CD4-positive, CD25-positive, alpha-beta regulatory T cell (primary cell): ENCODE measurements around the gene LINS1. TPM values are rescaled to one million over a fixed set of nuclear protein-coding genes. Genes with fewer than 3 reads are reported as not detected.

Experiments used
- ATAC-seq, 2 donors: fragments of 150-1000 bp; cut with Tn5 transposase; one replicate each; pipeline ENCODE4 v1.10.0; 2021; ENCODE audit warnings: low read depth in 2 of 2, moderate number of reproducible peaks in 2 of 2, moderate library complexity in 1 of 2
- DNase-seq, 3 donors: peaks; one replicate each; pipeline versions ENCODE4 v3.0.0 to v3.0.0-alpha.2; 2012 to 2022; ENCODE audit warnings: mixed read lengths in 1 of 3
- H3K27ac ChIP-seq: one replicate; pipeline ENCODE4 v1.7.0; 2013; ENCODE audit warnings: mild to moderate bottlenecking, low read length; ENCODE audit not compliant: insufficient read depth, poor library complexity, severe bottlenecking
- H3K27me3 ChIP-seq: one replicate; pipeline ENCODE4 v1.7.0; 2013; ENCODE audit warnings: low read length; ENCODE audit not compliant: control insufficient read depth, insufficient read depth
- H3K36me3 ChIP-seq: one replicate; pipeline ENCODE4 v1.7.0; 2013; ENCODE audit warnings: mild to moderate bottlenecking, low read length, moderate library complexity; ENCODE audit not compliant: control insufficient read depth, insufficient read depth
- H3K4me1 ChIP-seq: 2 replicates; pipeline ENCODE4 v1.7.0; 2013; ENCODE audit warnings: mild to moderate bottlenecking, low read length; ENCODE audit not compliant: insufficient read depth, control insufficient read depth, poor library complexity, severe bottlenecking
- H3K4me3 ChIP-seq: one replicate; pipeline ENCODE4 v1.7.0; 2013; ENCODE audit warnings: low read depth, mild to moderate bottlenecking, low read length, moderate library complexity
- H3K9me3 ChIP-seq, 2 experiments: 1 replicate in 1 of 2; 2 replicates in 1 of 2; pipeline ENCODE4 v1.7.0; 2013; ENCODE audit warnings: low read length in 2 of 2, mild to moderate bottlenecking in 1 of 2, moderate library complexity in 1 of 2; ENCODE audit not compliant: control insufficient read depth in 2 of 2
- H3K27ac Mint-ChIP-seq, 3 donors: one replicate each; pipeline ENCODE4 v1.8.0; 2020 to 2022; ENCODE audit warnings: mild to moderate bottlenecking in 3 of 3, mixed read lengths in 3 of 3, moderate library complexity in 2 of 3
- H3K27me3 Mint-ChIP-seq: one replicate; pipeline ENCODE4 v1.8.0; 2022; ENCODE audit warnings: mild to moderate bottlenecking, mixed read lengths
- H3K36me3 Mint-ChIP-seq: one replicate; pipeline ENCODE4 v1.8.0; 2020; ENCODE audit warnings: mixed read lengths
- H3K4me1 Mint-ChIP-seq, 4 donors: one replicate each; pipeline ENCODE4 v1.8.0; 2020 to 2022; ENCODE audit warnings: mixed read lengths in 4 of 4, mild to moderate bottlenecking in 1 of 4
- H3K4me3 Mint-ChIP-seq, 4 donors: one replicate each; pipeline ENCODE4 v1.8.0; 2020 to 2022; ENCODE audit warnings: mild to moderate bottlenecking in 4 of 4, mixed read lengths in 4 of 4, moderate library complexity in 3 of 4
- H3K9me3 Mint-ChIP-seq, 7 donors: one replicate each; pipeline ENCODE4 v1.8.0; 2020 to 2022; ENCODE audit warnings: mixed read lengths in 7 of 7, mild to moderate bottlenecking in 3 of 7, moderate library complexity in 2 of 7
- polyA plus RNA-seq, 4 donors: library from polyadenylated mRNA; unstranded; fragments of 300-500 nt; fragmentation: Illumina TruSeq; gene quantifications; one replicate each; pipeline ENCODE4 v1.2.3, GENCODE V29; 2021
- total RNA-seq: library from RNA; stranded (reverse); gene quantifications from one replicate; pipeline ENCODE4 v1.2.3, GENCODE V29; 2022

The LINS1 gene
- total and polyA plus RNA-seq, 5 donors from 2014 or later, result 37.8 to 62.8 (median 55.8) TPM

DNA sequence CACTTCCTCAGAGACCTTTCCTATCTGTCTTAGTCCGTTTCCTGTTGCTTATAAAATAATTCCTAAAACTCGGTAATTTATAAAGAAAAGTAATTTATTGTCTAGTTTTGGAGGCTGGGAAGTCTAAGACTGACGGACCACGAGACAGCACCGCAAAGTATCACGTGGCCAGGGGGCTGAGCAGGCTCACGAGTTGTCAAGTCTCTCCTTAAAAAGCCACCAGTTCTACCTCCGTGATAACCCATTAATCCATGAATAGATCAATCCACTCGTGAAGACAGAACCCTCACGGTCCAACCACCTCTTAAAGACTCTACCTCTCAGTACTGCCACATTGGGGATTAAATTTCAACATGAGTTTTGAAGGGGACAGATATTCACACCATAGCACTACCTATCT lies 821 bp downstream of the LINS1 start:
- Histone ChIP-seq H3K4me3 (peak overlapping the region; percentile 98), H3K27ac (peak overlapping the region; percentile 91), H3K27me3 (no peaks in the 10 kb centered on the region), H3K9me3 (no peaks in the 10 kb centered on the region), H3K36me3 (peaks cover 12% of the 10 kb centered on the region), H3K4me1 (peaks cover 72% of the 10 kb centered on the region)
- Mint-ChIP-seq H3K4me3 (no peak overlapping the region), H3K36me3 (peaks cover 12% of the 10 kb centered on the region), H3K9me3 (no peaks in the 10 kb centered on the region), H3K27me3 (no peaks in the 10 kb centered on the region), H3K4me1 (peaks cover 15 to 74% (median 54%) of the 10 kb centered on the region in 4 donors), H3K27ac (no peak overlapping the region)
- ATAC-seq (no peak), DNase-seq (peak; percentile 15 to 66 (median 41))

DNA sequence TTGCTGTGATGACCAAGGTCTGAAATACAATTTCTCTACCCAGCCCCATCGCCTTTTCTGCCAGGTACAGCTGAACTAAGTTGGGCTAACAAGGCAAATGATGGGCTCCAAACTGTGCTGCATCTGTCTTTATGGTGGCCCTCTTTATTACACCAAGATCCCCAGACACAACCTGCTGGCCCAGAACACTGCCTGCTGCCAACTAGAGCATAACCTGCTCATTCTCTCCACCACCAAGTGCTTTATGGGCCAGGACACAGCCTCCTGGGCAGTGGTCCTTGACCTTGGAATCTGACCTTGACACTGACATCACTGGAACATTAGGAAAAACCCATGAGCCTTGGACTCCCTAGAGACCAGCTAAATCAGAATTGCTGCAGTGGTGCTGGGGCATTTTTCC lies 3.3 kb downstream of the LINS1 start:
- ATAC-seq, result no peak
- no peak for DNase-seq
- peaks cover 87% of the 10 kb centered on the region for H3K4me1 ChIP-seq
- peak overlapping the region; percentile 91 for H3K27ac ChIP-seq
- Mint-ChIP-seq H3K4me3 (peak overlapping the region in 3 of 4 donors; percentile 13 to 73 (median 66)), H3K4me1 (peaks cover 26 to 73% (median 53%) of the 10 kb centered on the region in 4 donors), H3K36me3 (no peaks in the 10 kb centered on the region), H3K27me3 (no peaks in the 10 kb centered on the region), H3K27ac (peak overlapping the region in 2 of 3 donors; percentile 91 to 97), H3K9me3 (no peaks in the 10 kb centered on the region)
- no peaks in the 10 kb centered on the region for H3K36me3 ChIP-seq
- no peaks in the 10 kb centered on the region for H3K9me3 ChIP-seq
- H3K4me3 ChIP-seq, result peak overlapping the region; percentile 17
- no peaks in the 10 kb centered on the region for H3K27me3 ChIP-seq

DNA sequence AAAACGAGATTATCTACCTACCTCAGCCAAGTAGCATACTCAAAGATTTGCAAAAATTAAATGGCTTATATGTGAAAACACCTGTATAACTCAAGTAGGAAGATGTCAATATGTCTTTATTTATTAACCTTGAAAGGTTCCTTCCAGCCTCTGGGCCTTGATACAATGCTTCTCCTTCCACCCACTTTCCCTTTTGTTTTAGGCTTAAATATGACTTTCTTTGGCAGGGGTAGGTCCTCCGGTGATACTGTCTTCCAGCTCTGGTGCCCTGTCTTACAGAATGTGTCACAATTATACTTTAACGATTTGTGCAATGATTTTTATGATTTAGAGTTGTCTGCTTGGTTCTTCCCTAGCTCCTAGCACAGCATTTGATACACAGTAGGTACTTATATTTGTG lies 4.1 kb downstream of the LINS1 start:
- Mint-ChIP-seq H3K4me1 (peaks cover 29 to 73% (median 53%) of the 10 kb centered on the region in 4 donors), H3K27ac (peak overlapping the region in 2 of 3 donors; percentile 97), H3K9me3 (no peaks in the 10 kb centered on the region), H3K4me3 (peak overlapping the region; percentile 84 to 94 (median 92)), H3K36me3 (no peaks in the 10 kb centered on the region), H3K27me3 (no peaks in the 10 kb centered on the region)
- Histone ChIP-seq H3K27me3 (no peaks in the 10 kb centered on the region), H3K27ac (peak overlapping the region; percentile 91), H3K4me3 (peak overlapping the region; percentile 83), H3K36me3 (no peaks in the 10 kb centered on the region), H3K9me3 (no peaks in the 10 kb centered on the region), H3K4me1 (peaks cover 87% of the 10 kb centered on the region)
- DNase-seq, result peak in 1 of 3 donors; percentile 48
- ATAC-seq, result no peak

DNA sequence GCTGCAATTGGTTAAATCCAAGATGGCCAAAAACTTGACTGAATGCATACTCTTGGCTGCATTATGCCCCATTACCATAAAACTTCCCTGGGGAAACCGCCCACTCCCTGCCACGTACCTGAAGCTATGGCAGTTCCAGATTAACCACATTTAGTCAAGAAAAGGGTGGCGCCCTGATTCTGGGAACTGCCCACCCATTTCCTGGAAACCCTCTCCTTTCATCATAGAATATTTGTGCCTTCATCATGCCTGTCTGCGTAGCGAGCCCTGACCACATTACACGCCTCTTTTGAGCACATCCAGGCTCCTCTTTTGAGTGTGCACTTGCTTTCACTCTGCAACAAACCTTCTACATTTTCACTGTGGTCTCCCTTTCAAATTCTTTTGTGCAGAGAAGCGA lies 5.2 kb downstream of the LINS1 start:
- H3K9me3 Mint-ChIP-seq, result no peaks in the 10 kb centered on the region
- no peaks in the 10 kb centered on the region for H3K9me3 ChIP-seq
- peak overlapping the region; percentile 83 for H3K4me3 ChIP-seq
- H3K27me3 ChIP-seq, result no peaks in the 10 kb centered on the region
- H3K27ac Mint-ChIP-seq, result peak overlapping the region in 2 of 3 donors; percentile 97
- no peaks in the 10 kb centered on the region for H3K36me3 ChIP-seq
- H3K27me3 Mint-ChIP-seq, result no peaks in the 10 kb centered on the region
- H3K4me1 ChIP-seq, result peaks cover 93% of the 10 kb centered on the region
- H3K4me1 Mint-ChIP-seq, result peaks cover 30 to 82% (median 60%) of the 10 kb centered on the region in 4 donors
- peak; percentile 93 to 96 for ATAC-seq
- H3K4me3 Mint-ChIP-seq, result peak overlapping the region; percentile 84 to 94 (median 92)
- peak overlapping the region; percentile 91 for H3K27ac ChIP-seq
- H3K36me3 Mint-ChIP-seq, result peaks cover 2% of the 10 kb centered on the region
- peak; percentile 82 to 99 (median 89) for DNase-seq

DNA sequence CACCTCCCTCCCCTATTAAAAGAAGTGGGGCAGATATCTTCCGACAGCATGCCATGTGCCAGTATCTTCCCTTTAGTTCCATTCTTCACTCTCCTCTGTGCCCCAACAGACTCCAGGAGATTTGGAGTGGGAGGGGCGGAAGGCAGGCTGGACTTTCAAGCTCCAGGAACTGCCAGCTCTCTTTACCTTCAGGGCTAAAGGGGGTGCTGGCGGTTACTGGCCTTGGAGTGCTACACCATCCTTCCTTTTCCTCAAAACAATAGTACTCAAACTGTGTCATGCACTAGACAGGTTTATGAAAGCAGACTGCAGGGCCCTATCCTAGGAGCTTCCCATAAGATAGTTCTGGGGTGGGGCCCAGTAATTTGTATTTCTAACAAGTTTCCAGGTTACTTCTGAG lies 6.0 kb downstream of the LINS1 start:
- Mint-ChIP-seq H3K27me3 (no peaks in the 10 kb centered on the region), H3K27ac (peak overlapping the region in 2 of 3 donors; percentile 97), H3K4me3 (peak overlapping the region; percentile 84 to 94 (median 92)), H3K36me3 (peaks cover 5% of the 10 kb centered on the region), H3K4me1 (peaks cover 30 to 89% (median 66%) of the 10 kb centered on the region in 4 donors), H3K9me3 (no peaks in the 10 kb centered on the region)
- Histone ChIP-seq H3K4me1 (peaks cover 89% of the 10 kb centered on the region), H3K27me3 (no peaks in the 10 kb centered on the region), H3K9me3 (no peaks in the 10 kb centered on the region), H3K36me3 (no peaks in the 10 kb centered on the region), H3K27ac (peak overlapping the region; percentile 91), H3K4me3 (peak overlapping the region; percentile 83)
- ATAC-seq (no peak), DNase-seq (peak in 1 of 3 donors; percentile 18)

DNA sequence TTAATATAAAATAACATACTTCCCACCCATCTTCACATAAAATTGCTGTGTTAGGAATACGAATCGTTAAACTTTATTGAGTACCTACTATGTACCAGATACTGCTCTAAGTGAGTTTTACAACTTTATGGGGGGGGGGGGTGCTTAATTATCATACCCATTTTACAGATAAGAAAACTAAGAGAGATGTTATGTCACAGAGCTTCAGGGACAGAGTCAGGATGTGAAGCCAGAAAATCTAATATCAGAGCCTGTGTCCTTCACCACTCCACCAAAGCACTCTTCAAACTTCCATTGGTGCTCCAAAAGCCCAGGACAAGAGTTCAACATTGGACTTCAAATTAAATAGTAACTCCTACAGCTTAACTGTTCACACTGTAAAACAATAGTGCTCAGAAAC lies 8.6 kb downstream of the LINS1 start:
- Histone ChIP-seq H3K27me3 (no peaks in the 10 kb centered on the region), H3K36me3 (peaks cover 3% of the 10 kb centered on the region), H3K4me3 (no peak overlapping the region), H3K27ac (no peak overlapping the region), H3K4me1 (peaks cover 66% of the 10 kb centered on the region), H3K9me3 (peaks cover 10 to 19% of the 10 kb centered on the region in 2 experiments)
- Mint-ChIP-seq H3K36me3 (peaks cover 15% of the 10 kb centered on the region), H3K4me1 (peaks cover 30 to 84% (median 59%) of the 10 kb centered on the region in 4 donors), H3K27me3 (no peaks in the 10 kb centered on the region), H3K27ac (peak overlapping the region in 2 of 3 donors; percentile 40 to 79), H3K9me3 (peaks cover 0 to 3% (median 0%) of the 10 kb centered on the region in 7 donors), H3K4me3 (no peak overlapping the region)
- ATAC-seq, result no peak
- DNase-seq, result no peak

DNA sequence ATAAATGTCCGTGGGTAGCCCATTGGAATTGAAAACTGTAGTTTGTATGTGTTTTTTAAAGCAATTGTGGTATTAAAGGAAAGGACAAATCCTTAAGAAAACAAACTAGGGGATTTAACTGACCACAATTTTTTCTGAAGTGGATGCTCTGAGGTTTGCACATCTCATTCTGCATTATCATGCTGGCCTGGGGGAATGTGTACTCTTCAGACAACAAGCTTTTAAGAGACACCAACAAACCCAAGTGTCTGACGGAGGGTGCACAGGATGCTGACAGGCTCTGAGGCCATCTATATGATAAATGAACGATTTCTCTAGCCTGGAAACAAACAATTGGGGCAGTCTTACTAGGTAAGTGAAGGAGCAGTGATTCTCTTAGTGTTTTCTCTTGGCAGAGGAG lies 9.1 kb downstream of the LINS1 start:
- no peak for DNase-seq
- Histone ChIP-seq H3K4me1 (peaks cover 61% of the 10 kb centered on the region), H3K27ac (no peak overlapping the region)

DNA sequence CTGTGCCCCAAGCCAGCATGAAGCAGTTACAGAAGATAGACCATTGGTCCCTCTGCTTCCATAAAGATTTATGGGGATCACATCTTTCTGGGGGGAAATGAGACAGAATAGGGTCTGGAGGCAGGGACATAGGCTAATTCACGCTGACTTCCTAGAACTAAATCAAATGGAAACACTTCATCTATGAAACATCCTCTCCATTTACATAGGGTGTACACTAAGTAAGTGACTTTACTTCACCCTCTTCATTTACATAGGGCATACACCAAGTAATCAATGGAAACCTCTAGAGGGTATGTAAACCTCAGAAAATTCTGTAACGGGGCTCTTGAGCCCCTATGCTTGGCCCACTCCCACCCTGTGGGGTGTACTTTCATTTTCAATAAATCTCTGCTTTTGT lies 10.1 kb downstream of the LINS1 start:
- no peak overlapping the region for H3K4me3 ChIP-seq
- no peak overlapping the region for H3K27ac ChIP-seq
- peaks cover 10 to 27% of the 10 kb centered on the region in 2 experiments for H3K9me3 ChIP-seq
- H3K9me3 Mint-ChIP-seq, result peaks cover 0 to 6% (median 0%) of the 10 kb centered on the region in 7 donors
- H3K4me1 Mint-ChIP-seq, result peaks cover 21 to 75% (median 52%) of the 10 kb centered on the region in 4 donors
- peak overlapping the region in 2 of 4 donors; percentile 0 to 42 for H3K4me3 Mint-ChIP-seq
- DNase-seq (no peak), ATAC-seq (no peak)
- H3K27me3 Mint-ChIP-seq, result no peaks in the 10 kb centered on the region
- H3K4me1 ChIP-seq, result peaks cover 50% of the 10 kb centered on the region
- H3K36me3 ChIP-seq, result peaks cover 3% of the 10 kb centered on the region
- H3K27me3 ChIP-seq, result no peaks in the 10 kb centered on the region
- H3K36me3 Mint-ChIP-seq, result peaks cover 18% of the 10 kb centered on the region
- H3K27ac Mint-ChIP-seq, result peak overlapping the region; percentile 40 to 79 (median 43)

More for the DNA sequence above, 9.1 kb downstream of the LINS1 start:
- no peak for ATAC-seq
- H3K36me3 ChIP-seq, result peaks cover 3% of the 10 kb centered on the region
- H3K36me3 Mint-ChIP-seq, result peaks cover 17% of the 10 kb centered on the region
- H3K4me1 Mint-ChIP-seq, result peaks cover 29 to 82% (median 56%) of the 10 kb centered on the region in 4 donors
- H3K27ac Mint-ChIP-seq, result peak overlapping the region in 2 of 3 donors; percentile 40 to 43
- H3K9me3 Mint-ChIP-seq, result peaks cover 0 to 4% (median 0%) of the 10 kb centered on the region in 7 donors
- H3K4me3 Mint-ChIP-seq, result peak overlapping the region in 2 of 4 donors; percentile 46 to 66
- H3K27me3 ChIP-seq, result no peaks in the 10 kb centered on the region
- H3K4me3 ChIP-seq, result peak overlapping the region; percentile 13
- no peaks in the 10 kb centered on the region for H3K27me3 Mint-ChIP-seq
- H3K9me3 ChIP-seq, result peaks cover 10 to 24% of the 10 kb centered on the region in 2 experiments
